ENCODE data around the gene GPC6.

Gene GPC6

DNA sequence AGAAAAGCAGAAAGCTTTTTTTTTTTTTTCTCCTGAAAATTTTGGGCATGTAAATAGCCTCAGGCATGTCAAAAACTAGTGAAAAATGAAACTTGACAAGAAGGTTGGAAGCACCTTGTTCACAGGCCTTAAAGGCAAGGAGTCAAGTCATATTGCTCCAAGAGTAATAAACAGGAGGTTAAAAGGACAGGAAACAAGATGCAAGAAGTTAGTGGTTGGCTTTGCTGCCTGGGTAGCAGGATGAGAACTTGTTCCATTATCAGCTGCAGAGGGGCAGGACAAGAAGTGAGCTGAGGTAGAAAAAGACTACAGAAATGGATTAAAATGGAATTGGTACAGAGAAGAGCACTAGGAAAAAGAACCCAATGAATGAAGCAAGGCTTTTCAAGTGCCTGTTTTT is 1010.3 kb downstream of the GPC6 start:
- TF ChIP-seq, protein P1, sequence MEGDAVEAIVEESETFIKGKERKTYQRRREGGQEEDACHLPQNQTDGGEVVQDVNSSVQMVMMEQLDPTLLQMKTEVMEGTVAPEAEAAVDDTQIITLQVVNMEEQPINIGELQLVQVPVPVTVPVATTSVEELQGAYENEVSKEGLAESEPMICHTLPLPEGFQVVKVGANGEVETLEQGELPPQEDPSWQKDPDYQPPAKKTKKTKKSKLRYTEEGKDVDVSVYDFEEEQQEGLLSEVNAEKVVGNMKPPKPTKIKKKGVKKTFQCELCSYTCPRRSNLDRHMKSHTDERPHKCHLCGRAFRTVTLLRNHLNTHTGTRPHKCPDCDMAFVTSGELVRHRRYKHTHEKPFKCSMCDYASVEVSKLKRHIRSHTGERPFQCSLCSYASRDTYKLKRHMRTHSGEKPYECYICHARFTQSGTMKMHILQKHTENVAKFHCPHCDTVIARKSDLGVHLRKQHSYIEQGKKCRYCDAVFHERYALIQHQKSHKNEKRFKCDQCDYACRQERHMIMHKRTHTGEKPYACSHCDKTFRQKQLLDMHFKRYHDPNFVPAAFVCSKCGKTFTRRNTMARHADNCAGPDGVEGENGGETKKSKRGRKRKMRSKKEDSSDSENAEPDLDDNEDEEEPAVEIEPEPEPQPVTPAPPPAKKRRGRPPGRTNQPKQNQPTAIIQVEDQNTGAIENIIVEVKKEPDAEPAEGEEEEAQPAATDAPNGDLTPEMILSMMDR (conservative IDR thresholded peaks at IDR 0.05), result no peak
- H3K27ac ChIP-seq, result no peak overlapping the region

- TF ChIP-seq, protein P1 (conservative IDR thresholded peaks at IDR 0.05), result no peak
These were observed 1012.5 kb downstream of the GPC6 start for GRCh38 chr13:94239135-94239534.

GRCh38 chr13:94242554-94242953 is 1015.9 kb downstream of the GPC6 start:
- no peak overlapping the region for H3K27ac ChIP-seq
- TF ChIP-seq, protein P1 (conservative IDR thresholded peaks at IDR 0.05), result no peak

More at GRCh38 chr13:94239135-94239534, 1012.5 kb downstream of the GPC6 start:
- H3K27ac ChIP-seq, result no peak overlapping the region

DNA sequence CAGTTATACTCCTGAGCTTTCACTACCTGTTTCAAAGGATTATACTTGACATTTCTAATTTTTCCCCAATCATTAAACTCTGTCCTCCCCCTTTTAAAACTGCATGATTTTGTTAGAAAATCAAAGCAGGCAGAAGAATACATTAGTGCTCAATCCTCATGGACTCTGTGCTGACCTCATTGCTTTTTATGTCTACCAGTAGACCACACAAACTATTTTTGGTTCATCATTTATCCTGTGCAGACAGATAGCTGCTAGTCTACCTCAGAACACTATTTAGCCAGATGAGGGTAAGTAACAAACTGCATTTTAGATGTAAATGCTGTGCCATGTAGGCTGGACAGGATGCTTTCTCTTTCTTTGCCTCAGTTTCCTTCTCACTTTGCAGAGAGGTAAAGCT is 1016.9 kb downstream of the GPC6 start:
- no peak overlapping the region for H3K27ac ChIP-seq
- TF ChIP-seq, protein P1 (conservative IDR thresholded peaks at IDR 0.05), result no peak

- TF ChIP-seq, protein P1 (conservative IDR thresholded peaks at IDR 0.05), result no peak
- H3K27ac ChIP-seq, result no peak overlapping the region
These were observed 1019.9 kb downstream of the GPC6 start for GRCh38 chr13:94246495-94246894.

- H3K27ac ChIP-seq, result no peak overlapping the region
- TF ChIP-seq, protein P1 (conservative IDR thresholded peaks at IDR 0.05), result no peak
These were observed 1021.3 kb downstream of the GPC6 start for GRCh38 chr13:94247890-94248289.

- H3K27ac ChIP-seq, result no peak overlapping the region
- TF ChIP-seq, protein P1 (conservative IDR thresholded peaks at IDR 0.05), result no peak
These were observed 1022.0 kb downstream of the GPC6 start for GRCh38 chr13:94248454-94249228.
